NCI-H2171 treated with DMSO at 0.1 percent for 48 hours (cell line): ENCODE measurements around the gene CLCN5.

Experiments used
- DNase-seq: peaks from one replicate; lab custom pipeline; 2025; lab: John Stamatoyannopoulos, UW

CLCN5 gene

DNA sequence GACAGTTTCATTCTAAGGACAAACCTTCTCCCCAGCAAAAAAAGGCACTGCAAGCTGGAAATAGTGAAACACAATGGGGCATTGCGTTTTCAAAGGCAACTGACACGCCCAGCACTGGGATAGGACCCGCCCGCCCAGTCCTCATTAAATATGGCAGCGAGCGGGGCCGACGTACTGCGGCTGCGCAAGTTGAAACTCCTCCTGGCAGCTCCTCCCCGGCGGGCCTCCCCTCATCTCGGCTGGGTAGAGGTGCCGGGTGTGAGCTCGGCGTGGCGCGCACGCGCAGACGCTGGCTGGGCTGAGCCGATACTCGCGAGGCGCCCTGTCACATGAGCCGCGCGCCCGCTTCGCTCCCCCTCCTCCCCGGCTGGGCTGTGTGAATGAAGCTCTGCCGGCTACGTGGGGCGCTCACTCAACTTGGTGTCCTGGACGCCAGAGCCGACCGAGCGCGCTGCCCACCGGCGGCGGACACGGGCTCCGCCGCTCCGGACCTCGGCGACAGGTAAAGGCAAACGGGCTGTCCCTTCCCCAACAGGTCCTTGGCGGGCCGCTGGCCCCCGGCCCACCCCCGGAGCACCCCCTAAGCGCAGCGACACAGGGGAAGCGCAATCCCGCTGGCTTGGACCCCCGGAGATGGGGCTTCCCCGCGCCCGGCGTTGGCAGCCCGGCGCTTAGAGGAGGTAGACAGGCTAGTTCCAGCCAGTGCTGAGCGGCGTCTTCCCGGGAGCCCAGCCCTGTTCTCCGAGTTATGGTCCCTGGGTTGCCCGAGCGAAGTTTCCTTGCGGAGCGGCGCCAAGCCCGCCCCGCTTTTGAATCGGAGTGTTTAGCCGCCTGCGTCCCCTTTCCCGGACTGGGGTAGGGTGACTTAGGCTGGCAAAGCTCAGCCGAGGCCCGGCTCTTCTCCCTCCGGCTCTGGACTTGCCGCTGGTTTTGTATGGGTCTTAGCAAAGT is at the start of gene CLCN5:
Gene CLCN5, plus strand, starts transcription at position 306 of the 951 bp plus-strand sequence. CDS start 2,703 bp downstream, outside the sequence.
- DNase-seq, result peak; percentile 93

DNA sequence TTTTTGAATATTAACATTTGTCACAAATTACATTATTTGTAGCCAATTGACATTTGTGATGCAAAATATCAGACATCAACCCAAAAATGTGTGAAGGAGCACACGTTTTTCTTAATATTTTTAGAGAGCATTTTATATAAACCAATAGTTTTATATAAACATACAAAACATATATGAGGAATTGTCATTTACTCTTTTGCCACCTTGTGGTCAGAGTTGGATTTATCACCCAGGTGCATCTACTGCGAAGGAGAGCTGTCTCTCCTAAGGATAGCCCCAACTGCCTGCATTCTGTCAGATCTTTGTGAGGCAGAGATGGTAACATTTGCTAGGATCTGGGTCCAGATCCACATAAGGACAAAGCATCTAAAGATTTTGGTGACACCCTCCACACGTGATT is 45.6 kb upstream of the CLCN5 start:
- DNase-seq, result peak; percentile 4

DNA sequence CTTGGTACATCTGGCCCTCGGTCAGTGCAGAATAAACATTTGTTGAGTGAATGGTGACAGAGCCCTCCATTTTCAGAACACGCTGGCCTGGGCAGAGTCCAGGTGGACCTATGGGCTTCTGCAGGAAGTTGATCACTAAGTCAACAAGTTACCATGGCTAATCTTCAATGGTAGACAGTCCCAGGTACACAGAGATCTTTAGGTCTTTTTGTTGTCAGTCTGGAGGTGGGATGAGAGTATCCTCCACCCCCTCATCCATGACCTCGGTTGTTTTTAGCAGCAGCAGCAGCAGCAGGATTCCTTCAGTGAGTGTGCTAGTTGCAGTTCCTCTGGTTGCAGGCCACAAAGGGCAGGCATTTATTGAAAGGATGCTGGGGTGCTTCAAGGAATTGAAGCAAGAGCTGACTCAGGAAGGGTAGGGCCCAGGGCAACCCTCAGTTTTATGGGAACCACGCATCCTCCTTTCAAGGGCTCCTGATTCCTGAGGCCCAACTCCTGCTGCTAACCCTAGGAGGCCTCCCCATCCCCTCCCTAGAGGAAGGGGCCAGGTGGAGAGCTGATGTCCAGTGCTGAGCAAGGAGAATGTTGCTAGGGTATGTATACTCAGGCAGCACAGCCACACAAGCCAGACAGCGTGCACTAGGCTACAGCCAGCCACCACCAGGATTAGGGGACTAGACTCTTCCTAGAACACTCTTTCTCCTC is 44.8 kb upstream of the CLCN5 start:
- no peak for DNase-seq

DNA sequence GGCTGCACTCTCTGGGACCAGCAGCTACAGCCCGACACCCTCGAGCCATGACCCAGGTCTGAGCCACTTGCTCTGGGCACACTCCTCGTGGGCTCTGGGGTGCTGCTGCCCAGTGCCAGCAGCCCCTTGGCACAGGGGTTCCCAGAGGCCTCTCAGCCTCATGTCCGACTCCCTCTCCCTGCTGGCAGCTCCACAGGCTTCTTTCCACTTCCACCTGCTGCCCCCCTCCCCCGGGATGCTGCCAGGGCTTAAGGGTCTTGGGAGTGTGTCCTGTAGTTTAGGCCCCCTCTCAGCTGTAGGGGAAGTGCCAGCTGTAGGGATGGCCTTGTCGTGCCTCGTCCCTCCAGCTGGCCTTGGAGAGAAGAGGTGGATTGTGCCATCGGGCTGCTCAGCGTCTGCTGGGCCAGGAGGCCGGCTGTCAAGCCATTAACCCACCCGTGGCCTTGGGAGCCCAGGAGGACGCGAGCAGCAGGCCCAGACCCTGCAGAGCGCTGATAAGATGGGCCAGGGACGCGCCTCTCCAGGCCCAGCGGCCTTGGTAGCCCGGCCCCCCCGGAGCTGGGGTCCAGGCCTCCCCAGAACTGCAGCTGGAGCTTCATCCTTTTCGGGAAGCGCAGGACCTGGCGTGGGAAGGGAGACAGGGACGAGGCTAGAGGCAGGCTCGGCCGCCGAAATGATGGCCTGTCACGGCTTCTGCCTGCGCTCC is 44.1 kb upstream of the CLCN5 start:
- DNase-seq, result no peak

DNA sequence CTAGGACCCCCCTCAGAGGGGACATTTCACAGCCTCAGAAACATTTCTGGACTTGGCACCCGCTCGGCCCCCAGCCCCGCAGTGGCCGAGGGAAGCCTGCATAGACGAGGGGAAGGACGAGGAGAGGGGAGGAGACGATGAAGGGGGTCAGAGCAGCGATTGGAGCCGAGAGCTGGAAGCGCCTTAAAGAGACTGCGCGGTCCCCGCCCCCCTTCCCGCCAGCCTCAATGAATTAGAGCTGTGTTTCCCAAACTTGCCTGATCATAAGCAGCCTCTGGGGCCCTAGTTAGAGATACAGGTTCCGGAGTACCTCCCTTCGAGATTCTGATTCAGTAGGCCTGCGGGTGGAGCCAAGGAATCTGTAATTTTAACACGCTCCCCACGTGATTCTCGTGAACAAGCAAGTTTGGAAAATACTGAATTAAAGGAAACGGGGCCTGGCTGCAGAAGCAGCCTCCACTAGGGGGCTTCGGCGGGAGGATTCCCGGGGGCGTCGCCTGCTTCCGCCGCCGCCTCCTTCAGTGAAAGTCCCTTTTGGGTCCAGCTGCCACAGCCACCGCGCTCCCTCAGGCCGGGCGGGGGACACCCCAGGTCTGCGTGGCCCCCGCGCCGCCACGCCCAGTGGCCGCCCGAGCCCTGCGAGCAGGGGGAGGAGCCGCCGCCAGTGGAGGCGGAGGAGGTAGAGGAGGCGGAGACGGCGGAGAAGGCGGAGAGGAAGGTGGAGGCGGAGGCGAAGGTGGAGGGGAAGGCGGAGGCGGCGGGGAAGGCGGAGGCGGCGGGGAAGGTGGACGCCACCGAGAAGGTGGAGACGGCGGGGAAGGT is 43.4 kb upstream of the CLCN5 start, which contains the start of gene USP27X:
Gene USP27X, plus strand, starts transcription at position 651 of the 822 bp plus-strand sequence. CDS start 824 bp downstream, outside the sequence.
- peak; percentile 84 for DNase-seq

DNA sequence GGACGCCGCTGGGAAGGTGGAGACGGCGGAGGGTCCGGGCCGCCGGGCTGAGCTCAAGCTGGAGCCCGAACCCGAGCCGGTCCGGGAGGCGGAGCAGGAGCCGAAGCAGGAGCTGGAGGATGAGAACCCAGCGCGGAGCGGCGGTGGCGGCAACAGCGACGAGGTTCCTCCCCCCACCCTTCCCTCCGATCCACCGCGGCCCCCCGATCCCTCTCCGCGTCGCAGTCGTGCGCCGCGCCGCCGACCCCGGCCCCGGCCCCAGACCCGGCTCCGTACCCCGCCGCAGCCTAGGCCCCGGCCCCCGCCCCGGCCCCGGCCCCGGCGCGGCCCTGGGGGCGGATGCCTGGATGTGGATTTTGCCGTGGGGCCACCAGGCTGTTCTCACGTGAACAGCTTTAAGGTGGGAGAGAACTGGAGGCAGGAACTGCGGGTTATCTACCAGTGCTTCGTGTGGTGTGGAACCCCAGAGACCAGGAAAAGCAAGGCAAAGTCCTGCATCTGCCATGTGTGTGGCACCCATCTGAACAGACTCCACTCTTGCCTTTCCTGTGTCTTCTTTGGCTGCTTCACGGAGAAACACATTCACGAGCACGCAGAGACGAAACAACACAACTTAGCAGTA is 42.6 kb upstream of the CLCN5 start:
- DNase-seq, result peak; percentile 45

DNA sequence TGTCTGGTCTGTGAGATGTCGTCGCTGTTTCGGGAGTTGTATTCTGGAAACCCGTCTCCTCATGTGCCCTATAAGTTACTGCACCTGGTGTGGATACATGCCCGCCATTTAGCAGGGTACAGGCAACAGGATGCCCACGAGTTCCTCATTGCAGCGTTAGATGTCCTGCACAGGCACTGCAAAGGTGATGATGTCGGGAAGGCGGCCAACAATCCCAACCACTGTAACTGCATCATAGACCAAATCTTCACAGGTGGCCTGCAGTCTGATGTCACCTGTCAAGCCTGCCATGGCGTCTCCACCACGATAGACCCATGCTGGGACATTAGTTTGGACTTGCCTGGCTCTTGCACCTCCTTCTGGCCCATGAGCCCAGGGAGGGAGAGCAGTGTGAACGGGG is 41.7 kb upstream of the CLCN5 start:
- no peak for DNase-seq

DNA sequence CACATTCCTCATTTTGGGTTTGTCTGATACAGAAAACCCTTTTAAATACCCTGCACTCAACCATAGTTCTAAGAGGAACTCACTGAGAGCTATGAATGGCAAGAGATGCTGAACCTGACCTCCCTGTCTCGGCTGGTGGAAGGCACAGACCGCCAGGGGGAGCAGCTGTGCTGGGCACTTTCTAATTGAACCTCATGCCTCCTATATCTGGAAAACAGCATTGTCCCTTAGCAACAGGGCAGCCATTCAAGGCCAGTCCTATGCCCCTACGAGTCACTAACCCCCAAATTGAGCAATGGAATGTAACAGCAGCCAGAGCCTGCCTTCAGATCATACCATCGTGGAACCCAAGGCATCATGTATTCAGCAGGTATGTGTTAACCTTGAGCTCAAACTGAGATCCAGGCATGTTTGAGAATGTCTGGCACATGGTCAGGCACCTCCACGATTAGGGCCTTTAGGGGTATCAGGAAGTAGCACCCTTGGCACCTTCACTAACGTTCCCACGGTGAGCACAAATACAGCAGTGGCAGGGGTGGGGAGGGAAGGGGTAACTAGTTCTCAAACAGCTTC is 38.0 kb upstream of the CLCN5 start:
- DNase-seq, result peak; percentile 29

DNA sequence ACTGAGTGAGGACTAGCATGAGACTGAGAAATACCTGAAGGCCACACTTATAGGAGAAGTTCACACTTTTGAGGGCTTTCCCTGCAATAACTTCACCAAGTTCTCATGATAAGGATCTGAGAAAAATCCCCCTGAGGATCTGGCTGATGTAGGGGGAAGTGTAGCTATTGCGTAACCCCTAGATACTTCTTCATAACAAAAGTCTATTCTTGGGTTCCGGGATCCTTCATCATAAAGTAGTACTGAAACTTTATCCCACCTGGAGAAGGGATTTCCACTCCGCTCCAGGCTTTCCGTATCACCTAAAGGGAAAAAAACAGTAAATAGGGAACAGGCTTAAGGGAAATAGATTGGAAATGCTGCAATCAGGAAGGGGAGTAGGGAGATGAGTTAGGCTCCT is 29.9 kb upstream of the CLCN5 start:
- DNase-seq, result no peak

DNA sequence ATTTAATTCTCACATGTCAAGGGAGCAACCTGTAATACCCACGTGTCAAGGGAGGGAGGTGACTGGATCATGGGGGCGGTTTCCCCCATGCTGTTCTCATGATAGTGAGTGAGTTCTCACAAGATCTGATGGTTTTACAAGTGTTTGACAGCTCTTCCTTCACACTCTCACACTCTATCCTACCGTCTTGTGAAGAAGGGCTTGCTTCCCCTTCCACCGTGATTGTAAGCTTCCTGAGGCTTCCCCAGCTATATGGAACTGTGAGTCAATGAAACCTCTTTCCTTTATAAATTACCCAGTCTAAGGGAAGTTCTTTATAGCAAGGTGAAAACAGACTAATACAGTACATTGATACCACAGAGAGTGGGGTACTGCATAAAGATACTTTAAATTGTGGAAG is 25.4 kb upstream of the CLCN5 start:
- no peak for DNase-seq

DNA sequence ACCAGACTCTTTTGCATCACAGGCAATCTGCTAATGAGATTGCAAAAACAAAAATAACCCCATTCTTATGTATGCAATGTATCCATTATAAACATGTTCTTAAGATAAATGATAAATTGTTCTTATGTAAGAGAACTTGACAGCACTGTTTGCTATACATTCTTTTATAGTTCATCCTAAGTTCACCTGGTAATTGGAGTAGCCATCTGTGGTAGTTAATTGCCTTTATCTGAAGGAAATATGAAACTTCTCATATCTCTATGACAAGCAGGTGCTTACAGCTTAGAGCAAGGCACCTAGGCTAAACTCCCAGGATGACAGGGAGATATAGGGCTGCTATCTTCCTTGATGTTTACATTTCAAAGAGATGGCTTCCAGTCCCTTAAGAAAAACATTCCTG is 21.3 kb upstream of the CLCN5 start:
- DNase-seq, result peak; percentile 79

DNA sequence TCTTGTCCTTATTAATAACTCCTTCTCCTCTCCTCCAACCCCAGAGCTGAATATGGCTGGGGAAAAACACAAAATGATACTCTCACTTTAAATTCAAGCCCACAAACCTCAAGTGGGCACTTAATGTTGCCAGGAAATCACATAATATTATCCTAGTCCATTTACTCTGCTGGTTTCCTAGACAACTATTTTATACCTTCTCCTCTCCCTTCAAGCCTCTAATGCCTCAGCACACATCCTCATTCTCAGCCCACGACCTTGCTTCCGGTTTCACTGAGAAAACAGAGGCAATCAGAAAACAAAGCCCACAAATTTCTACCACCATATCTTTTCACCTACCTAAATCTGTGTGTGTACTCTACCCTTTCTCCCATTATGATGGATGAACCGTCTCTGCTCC is 12.1 kb upstream of the CLCN5 start:
- no peak for DNase-seq

DNA sequence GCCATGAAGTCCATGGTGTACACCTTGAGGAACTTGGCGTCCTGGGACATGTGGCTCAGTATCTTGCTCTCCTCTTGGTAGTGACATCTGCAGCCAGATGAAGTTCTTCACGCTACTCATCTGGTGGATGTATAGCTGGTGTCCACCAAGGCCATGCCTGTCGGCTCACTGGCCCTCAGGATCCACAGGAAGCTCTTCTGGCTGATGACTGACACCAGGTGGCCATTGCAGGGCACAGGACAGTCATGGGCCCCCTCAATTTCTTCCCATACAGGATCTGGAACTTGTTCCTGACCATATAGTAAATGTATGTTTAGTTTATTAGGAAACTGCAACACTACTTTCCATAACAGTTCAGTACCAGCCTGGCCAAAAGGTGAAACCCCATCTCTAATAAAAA is 10.3 kb upstream of the CLCN5 start:
- DNase-seq, result no peak

DNA sequence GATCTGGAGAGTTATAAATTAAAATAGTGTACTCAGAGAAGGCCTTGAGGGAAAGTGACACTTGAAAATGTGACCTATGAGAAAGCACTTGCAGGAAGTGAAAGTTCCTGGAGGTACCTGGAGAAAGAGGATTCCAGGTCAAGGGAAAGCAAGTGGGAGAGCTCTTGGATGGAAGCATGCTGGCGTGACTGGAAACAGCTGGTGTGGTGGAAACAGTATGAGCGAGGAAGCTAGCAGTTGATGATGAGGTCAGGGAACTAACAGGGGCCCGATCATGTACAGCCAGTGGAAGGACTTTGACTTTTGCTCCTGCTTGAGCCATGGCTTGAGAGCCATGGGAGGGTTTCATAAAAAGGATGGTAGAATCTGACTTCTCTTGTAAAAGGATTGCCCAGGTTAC is 9.5 kb upstream of the CLCN5 start:
- no peak for DNase-seq

DNA sequence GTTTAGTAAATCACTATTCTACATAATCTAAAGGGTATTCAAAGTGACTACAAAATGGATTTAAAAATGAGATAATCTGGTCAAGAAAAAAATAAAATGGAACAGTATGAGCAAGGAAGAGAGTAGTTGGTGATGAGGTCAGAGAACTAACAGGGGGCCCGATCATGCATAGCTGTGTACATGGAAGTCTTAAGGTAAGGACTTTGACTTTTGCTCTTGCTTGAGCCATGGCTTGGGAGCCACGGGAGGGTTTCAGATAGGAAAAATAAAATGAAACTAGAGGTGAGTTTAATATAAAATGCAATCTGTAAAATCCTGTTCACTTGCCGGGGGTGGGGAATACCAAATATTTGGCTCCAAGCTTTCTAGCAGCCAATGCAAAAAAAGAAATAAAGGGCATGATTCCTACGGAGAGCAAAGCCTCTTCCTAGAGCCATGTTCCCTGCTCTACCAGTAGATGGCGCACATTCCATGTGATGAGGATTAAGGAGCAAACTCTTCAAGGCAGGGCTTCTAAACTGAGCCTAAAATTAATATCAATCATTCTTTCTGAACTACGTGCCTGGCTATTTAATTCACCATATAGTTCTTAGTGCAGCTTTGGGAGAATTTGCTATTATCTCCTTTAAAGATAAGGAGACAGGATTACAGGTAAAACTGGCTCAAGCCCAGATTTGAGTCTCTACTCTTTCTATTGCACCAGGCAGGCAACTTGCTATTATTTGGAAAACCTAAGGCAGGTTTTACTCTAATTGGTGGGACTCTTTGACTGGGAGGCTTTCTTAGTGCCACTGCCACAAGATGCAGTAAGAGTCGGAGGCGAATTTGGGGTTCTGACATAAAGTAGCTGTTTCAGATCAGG is 6.8 kb upstream of the CLCN5 start:
- peak; percentile 55 for DNase-seq

DNA sequence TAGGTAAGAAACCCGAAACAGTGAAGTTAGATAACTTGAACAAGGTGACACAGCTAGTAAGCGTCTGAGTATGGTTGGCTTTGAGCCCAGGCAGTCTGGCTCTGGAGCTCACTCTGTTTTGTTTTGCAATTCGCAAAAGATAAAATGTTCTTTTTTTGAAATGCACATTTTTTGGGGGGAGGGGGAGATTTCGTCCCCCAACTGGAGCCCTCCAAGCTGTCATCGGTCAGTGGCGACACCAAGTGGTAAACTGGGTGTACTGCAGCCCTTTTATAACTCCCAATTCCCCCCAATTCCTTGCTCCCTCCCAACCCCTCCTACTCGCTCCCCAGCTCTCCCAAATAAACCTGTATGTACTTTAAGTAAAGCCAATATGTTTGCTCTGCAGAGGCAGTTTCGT is 2.8 kb upstream of the CLCN5 start:
- DNase-seq, result peak; percentile 3

DNA sequence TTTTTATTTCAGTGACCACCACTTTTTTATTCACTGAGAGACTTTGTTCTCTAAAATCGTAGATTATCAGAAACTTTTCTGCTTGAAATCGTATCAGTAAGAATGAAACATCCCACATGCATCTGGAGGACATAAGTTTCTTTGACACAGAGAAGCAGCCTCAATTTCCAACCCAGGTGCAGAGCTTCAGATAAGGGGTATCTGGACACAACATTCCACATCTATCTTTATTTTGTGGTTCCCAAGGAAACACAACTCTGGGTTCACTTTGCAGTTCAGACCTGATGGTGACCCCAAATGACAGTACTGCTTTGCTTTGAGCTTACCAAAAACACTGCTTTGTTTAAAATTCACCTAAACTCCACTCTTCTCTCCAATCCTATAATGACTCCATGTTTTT is 1.3 kb upstream of the CLCN5 start:
- no peak for DNase-seq

DNA sequence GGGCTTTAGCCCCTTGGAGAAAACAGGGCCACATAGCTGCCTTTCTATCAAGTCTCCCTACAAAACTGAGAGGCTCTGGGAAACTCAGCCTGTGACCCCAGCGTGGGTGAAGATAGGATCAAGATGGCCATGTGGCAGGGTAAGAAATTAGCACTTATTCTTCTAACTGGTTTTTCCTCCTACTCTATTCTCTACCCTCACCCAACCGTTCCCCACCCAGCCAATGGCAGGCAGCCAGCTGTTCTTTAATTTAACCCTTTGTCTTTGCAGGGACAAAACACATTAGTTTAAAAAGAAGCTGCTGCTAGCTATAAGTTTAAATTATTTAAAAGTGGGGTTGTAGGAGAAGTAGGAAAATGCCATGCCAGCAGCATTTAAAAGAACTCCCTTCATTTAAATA is 2.8 kb downstream of the CLCN5 start:
- DNase-seq, result peak; percentile 28

DNA sequence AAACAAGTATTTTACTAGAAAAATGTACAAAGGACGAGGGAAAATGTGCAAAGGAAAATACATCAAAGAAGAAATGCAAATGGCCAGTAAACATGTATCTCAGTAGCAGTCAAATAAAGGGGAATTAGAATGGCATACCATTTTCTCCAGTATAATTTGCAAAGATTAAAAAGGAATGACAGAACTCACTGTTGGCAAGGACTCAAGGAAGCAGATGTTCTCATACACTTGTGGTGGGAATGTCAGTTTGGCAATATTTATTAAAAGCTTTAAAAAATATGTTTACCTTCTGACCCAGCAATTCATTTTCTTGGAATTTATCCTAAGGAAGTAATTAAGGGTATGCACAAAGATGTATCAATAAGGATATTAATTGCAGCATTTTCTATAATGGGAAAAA is 7.6 kb downstream of the CLCN5 start:
- DNase-seq, result peak; percentile 60

DNA sequence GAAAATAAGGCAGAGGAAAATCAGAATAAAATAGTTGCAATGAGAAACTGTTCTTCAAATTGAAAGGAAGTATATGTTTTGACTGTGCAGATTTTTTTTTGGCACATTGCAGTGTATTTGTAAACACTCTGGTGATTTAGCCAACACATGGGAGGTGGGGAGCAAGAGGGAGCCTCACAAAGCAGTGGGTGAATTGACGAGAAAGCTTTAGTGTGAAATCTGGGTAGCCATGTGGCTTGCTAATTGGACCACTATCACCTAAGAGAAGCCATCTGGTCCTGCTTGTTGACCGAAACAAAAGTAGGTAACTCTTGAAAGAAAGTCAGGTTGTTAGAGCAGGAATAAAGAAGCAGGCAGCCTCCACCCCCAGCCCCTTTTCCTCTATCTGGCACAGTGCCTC is 10.4 kb downstream of the CLCN5 start:
- peak; percentile 66 for DNase-seq
